Activated CD4-positive, CD25-positive, alpha-beta regulatory T cell treated with anti-CD3 and anti-CD28 coated beads, Interleukin-2, amount 50 U/mL, for 72 hours (primary cell): Measurements from ENCODE around the gene CABLES1.
"Not testable (repeated sequence)": the region's sequence is repeated elsewhere in the genome, so short reads cannot be mapped to it uniquely, and the experiment has no call there.

Experiments
- DNase-seq: peaks from one replicate; pipeline ENCODE4 v3.0.0; 2021

Gene CABLES1

GRCh38 chr18:23134780-23135549, at the start of gene CABLES1:
Gene CABLES1 (plus strand): TSS chr18:23135485. CDS start chr18:23135763, 278 bp downstream.
- DNase-seq = peak; percentile 51

- DNase-seq = no peak
Measured at GRCh38 chr18:23087352-23087751, 47.9 kb upstream of the CABLES1 start.

GRCh38 chr18:23088310-23088709, 47.0 kb upstream of the CABLES1 start:
- DNase-seq = no peak

- DNase-seq = not testable (repeated sequence)
Measured at GRCh38 chr18:23091017-23091993, 44.0 kb upstream of the CABLES1 start.

- DNase-seq = no peak
Measured at GRCh38 chr18:23092121-23092520, 43.2 kb upstream of the CABLES1 start.

GRCh38 chr18:23093130-23093529, 42.2 kb upstream of the CABLES1 start:
- not testable (repeated sequence) for DNase-seq

GRCh38 chr18:23093772-23094171, 41.5 kb upstream of the CABLES1 start:
- DNase-seq = no peak

GRCh38 chr18:23094411-23095190, 40.7 kb upstream of the CABLES1 start:
- no peak for DNase-seq

GRCh38 chr18:23095463-23095862, 39.8 kb upstream of the CABLES1 start:
- DNase-seq = no peak

- not testable (repeated sequence) for DNase-seq
Measured at GRCh38 chr18:23097016-23097415, 38.3 kb upstream of the CABLES1 start.

- DNase-seq = no peak
Measured at GRCh38 chr18:23099621-23100020, 35.7 kb upstream of the CABLES1 start.

GRCh38 chr18:23101861-23102432, 33.3 kb upstream of the CABLES1 start:
- no peak for DNase-seq

GRCh38 chr18:23102493-23103261, 32.6 kb upstream of the CABLES1 start:
- DNase-seq = no peak

GRCh38 chr18:23103449-23103848, 31.8 kb upstream of the CABLES1 start:
- no peak for DNase-seq

GRCh38 chr18:23105030-23105429, 30.3 kb upstream of the CABLES1 start:
- DNase-seq = no peak

- no peak for DNase-seq
Measured at GRCh38 chr18:23105581-23106219, 29.6 kb upstream of the CABLES1 start.

GRCh38 chr18:23106575-23106974, 28.7 kb upstream of the CABLES1 start:
- DNase-seq = no peak

- DNase-seq = no peak
Measured at GRCh38 chr18:23107718-23108117, 27.6 kb upstream of the CABLES1 start.

GRCh38 chr18:23108496-23108895, 26.8 kb upstream of the CABLES1 start:
- DNase-seq = no peak

- DNase-seq = not testable (repeated sequence)
Measured at GRCh38 chr18:23109163-23109562, 26.1 kb upstream of the CABLES1 start.

- no peak for DNase-seq
Measured at GRCh38 chr18:23113576-23113975, 21.7 kb upstream of the CABLES1 start.
